ENCODE results near the gene CHRD. TPM values are rescaled to one million over a fixed set of nuclear protein-coding genes. Genes with fewer than 3 reads are reported as not detected.

CHRD gene
- total RNA-seq, 1 experiment from 2014 or later = not detected

DNA sequence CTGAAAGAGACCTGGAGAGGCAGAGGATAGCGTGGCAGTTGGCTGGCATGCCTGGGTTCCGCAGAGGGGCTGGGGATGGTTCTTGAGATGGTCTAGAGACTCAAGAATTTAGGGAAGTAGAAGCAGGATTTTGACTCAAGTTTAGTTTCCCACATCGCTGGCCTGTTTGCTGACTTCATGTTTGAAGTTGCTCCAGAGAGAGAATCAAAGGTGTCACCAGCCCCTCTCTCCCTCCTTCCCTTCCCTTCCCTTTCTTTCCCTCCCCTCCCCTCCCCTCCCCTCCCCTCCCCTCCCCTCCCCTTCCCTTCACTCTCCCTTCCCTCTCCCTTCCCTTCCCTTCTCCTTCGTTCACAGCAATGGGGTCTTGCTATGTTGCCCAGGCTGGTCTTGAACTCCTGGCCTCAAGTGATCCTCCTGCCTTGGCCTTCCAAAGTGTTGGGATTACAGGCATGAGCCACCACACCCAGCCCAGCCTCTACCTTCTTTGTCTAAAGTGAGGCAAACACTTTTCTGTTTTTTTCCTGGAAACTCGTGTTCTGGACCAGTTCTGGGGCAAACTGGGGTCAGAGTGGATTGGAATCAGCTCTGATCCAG, 10.2 kb downstream of the CHRD start:
- DNase-seq = no peak
- H3K4me1 ChIP-seq (ENCODE audit: insufficient read depth, low read length) = no peaks in the 10 kb centered on the region
- no peak overlapping the region for H2AFZ ChIP-seq (ENCODE audit: low read length)
- POLR2A ChIA-PET (ENCODE audit: unreplicated experiment) = no interaction called here
- no peak for ATAC-seq
- H3K79me2 ChIP-seq (ENCODE audit: low read length) = no peaks in the 10 kb centered on the region
- no peak overlapping the region for H3K4me2 ChIP-seq (ENCODE audit: low read length)
- no peaks in the 10 kb centered on the region for H3K9me3 ChIP-seq (ENCODE audit: low read length)
- no peak overlapping the region for H3K9ac ChIP-seq (ENCODE audit: low read length)
- no peak overlapping the region for H3K27ac ChIP-seq (ENCODE audit: low read length)
- no peaks in the 10 kb centered on the region for H3F3A ChIP-seq (ENCODE audit: low read length, unreplicated experiment)
- H3K9me2 ChIP-seq (replicated peaks; ENCODE audit: low read length) = no peaks in the 10 kb centered on the region
- no peak overlapping the region for H3K4me3 ChIP-seq (ENCODE audit: low read length)
- TF ChIP-seq EZH2 (IDR thresholded peaks at IDR 0.05; ENCODE audit: low read length, unreplicated experiment) (no peak), CTCF (conservative IDR thresholded peaks at IDR 0.05; ENCODE audit: low read depth, low read length) (no peak), EZH2phosphoT487 (IDR thresholded peaks at IDR 0.05; ENCODE audit: borderline replicate concordance, low read length) (no peak)
- CTCF ChIA-PET = no interaction called here
- intact Hi-C loops (cut with micrococcal nuclease) = no loop called here
- BruUV-seq (replicated peaks) = no TSS peak
- peaks cover 38% of the 10 kb centered on the region for H3K27me3 ChIP-seq (ENCODE audit: low read length)
- no peaks in the 10 kb centered on the region for H3K36me3 ChIP-seq (ENCODE audit: low read depth, low read length)
- H4K20me1 ChIP-seq (ENCODE audit: low read length) = no peaks in the 10 kb centered on the region

DNA sequence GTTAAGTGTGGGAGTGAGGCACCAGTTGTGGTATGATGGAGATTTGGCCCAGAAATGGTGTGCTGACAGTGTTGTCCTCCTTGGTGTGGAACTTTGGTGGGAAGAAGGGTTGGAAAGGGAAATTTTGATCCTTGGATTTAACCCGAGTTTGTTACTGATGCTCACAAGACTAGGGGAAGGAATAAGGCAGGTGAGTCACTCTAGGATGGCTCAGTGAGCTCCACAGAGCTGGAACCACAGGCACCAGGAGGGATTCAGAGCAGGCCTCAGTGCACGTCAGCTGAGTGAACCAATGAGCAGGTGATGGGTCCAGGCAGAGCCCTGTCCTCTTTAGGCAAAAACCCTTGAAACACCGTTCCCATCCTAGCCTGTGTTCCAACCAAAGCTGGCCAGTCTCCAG, 11.4 kb downstream of the CHRD start:
- Histone ChIP-seq H2AFZ (ENCODE audit: low read length) (no peak overlapping the region), H4K20me1 (ENCODE audit: low read length) (no peaks in the 10 kb centered on the region), H3K27me3 (ENCODE audit: low read length) (peaks cover 45% of the 10 kb centered on the region), H3K4me3 (ENCODE audit: low read length) (no peak overlapping the region), H3K9ac (ENCODE audit: low read length) (no peak overlapping the region), H3K79me2 (ENCODE audit: low read length) (no peaks in the 10 kb centered on the region), H3K4me1 (ENCODE audit: insufficient read depth, low read length) (no peaks in the 10 kb centered on the region), H3K9me2 (replicated peaks; ENCODE audit: low read length) (no peaks in the 10 kb centered on the region), H3K27ac (ENCODE audit: low read length) (no peak overlapping the region), H3K36me3 (ENCODE audit: low read depth, low read length) (no peaks in the 10 kb centered on the region), H3K9me3 (ENCODE audit: low read length) (no peaks in the 10 kb centered on the region), H3F3A (ENCODE audit: low read length, unreplicated experiment) (no peaks in the 10 kb centered on the region), H3K4me2 (ENCODE audit: low read length) (no peak overlapping the region)
- ChIA-PET POLR2A (ENCODE audit: unreplicated experiment) (no interaction called here), CTCF (no interaction called here)
- DNase-seq (no peak), ATAC-seq (no peak)
- TF ChIP-seq CTCF (conservative IDR thresholded peaks at IDR 0.05; ENCODE audit: low read depth, low read length) (no peak), EZH2phosphoT487 (IDR thresholded peaks at IDR 0.05; ENCODE audit: borderline replicate concordance, low read length) (no peak), EZH2 (IDR thresholded peaks at IDR 0.05; ENCODE audit: low read length, unreplicated experiment) (no peak)
- BruUV-seq (replicated peaks) = no TSS peak
- intact Hi-C loops (cut with micrococcal nuclease) = no loop called here

- Histone ChIP-seq H3K9me2 (replicated peaks; ENCODE audit: low read length) (no peaks in the 10 kb centered on the region), H3K4me1 (ENCODE audit: insufficient read depth, low read length) (no peaks in the 10 kb centered on the region), H3K9ac (ENCODE audit: low read length) (no peak overlapping the region), H3K9me3 (ENCODE audit: low read length) (no peaks in the 10 kb centered on the region), H3K4me3 (ENCODE audit: low read length) (no peak overlapping the region), H4K20me1 (ENCODE audit: low read length) (no peaks in the 10 kb centered on the region), H3K4me2 (ENCODE audit: low read length) (no peak overlapping the region), H3K36me3 (ENCODE audit: low read depth, low read length) (no peaks in the 10 kb centered on the region), H2AFZ (ENCODE audit: low read length) (no peak overlapping the region), H3K27me3 (ENCODE audit: low read length) (peaks cover 36% of the 10 kb centered on the region), H3K79me2 (ENCODE audit: low read length) (no peaks in the 10 kb centered on the region), H3K27ac (ENCODE audit: low read length) (no peak overlapping the region), H3F3A (ENCODE audit: low read length, unreplicated experiment) (no peaks in the 10 kb centered on the region)
- intact Hi-C loops (cut with micrococcal nuclease) = no loop called here
- ATAC-seq (no peak), DNase-seq (no peak)
- ChIA-PET POLR2A (ENCODE audit: unreplicated experiment) (no interaction called here), CTCF (no interaction called here)
- no TSS peak for BruUV-seq (replicated peaks)
- TF ChIP-seq EZH2 (IDR thresholded peaks at IDR 0.05; ENCODE audit: low read length, unreplicated experiment) (no peak), EZH2phosphoT487 (IDR thresholded peaks at IDR 0.05; ENCODE audit: borderline replicate concordance, low read length) (no peak), CTCF (conservative IDR thresholded peaks at IDR 0.05; ENCODE audit: low read depth, low read length) (no peak)
Observed at GRCh38 chr3:184395320-184395660, 15.4 kb downstream of the CHRD start.
